ENCODE data around the gene LGALSL. TPM values are rescaled to one million over a fixed set of nuclear protein-coding genes. Genes with fewer than 3 reads are reported as not detected.

The LGALSL gene
- total RNA-seq, 1 experiment from 2014 or later, result 23.8 TPM

GRCh38 chr2:64406407-64406774 lies 47.6 kb upstream of the LGALSL start:
- Histone ChIP-seq H3K23me2 (ENCODE audit: insufficient read length, low read depth, low read length, poor library complexity, severe bottlenecking) (peaks cover 5% of the 10 kb centered on the region), H2BK20ac (ENCODE audit: low read depth, low read length, poor library complexity, severe bottlenecking) (no peak overlapping the region), H3K14ac (ENCODE audit: insufficient read depth, low read length) (no peak overlapping the region), H2BK120ac (ENCODE audit: low read depth, low read length, poor library complexity, severe bottlenecking) (no peak overlapping the region), H4K20me1 (ENCODE audit: control insufficient read depth, insufficient read depth, insufficient read length) (no peaks in the 10 kb centered on the region), H3K9ac (ENCODE audit: extremely low read depth, insufficient read length, low read length) (no peak overlapping the region), H2AFZ (ENCODE audit: low read length) (no peak overlapping the region), H2BK5ac (ENCODE audit: insufficient read length, low read length) (no peak overlapping the region), H3K27ac (ENCODE audit: insufficient read length, low read depth, low read length) (no peak overlapping the region), H3K4me2 (ENCODE audit: insufficient read depth, insufficient read length, low read length) (no peak overlapping the region), H3K18ac (ENCODE audit: insufficient read length, low read depth, low read length) (no peak overlapping the region), H3K79me2 (ENCODE audit: insufficient read depth, low read length) (no peaks in the 10 kb centered on the region), H3K27me3 (ENCODE audit: insufficient read depth, low read length) (no peaks in the 10 kb centered on the region), H2AK5ac (ENCODE audit: insufficient read length, low read length) (no peak overlapping the region), H4K8ac (replicated peaks; ENCODE audit: insufficient read length, low read depth, low read length) (no peak overlapping the region), H3K9me3 (ENCODE audit: control insufficient read depth, low read depth, low read length) (no peaks in the 10 kb centered on the region), H3K4ac (ENCODE audit: low read depth, low read length) (no peak overlapping the region), H3K79me1 (ENCODE audit: insufficient read depth, low read depth, low read length, poor library complexity, severe bottlenecking) (no peaks in the 10 kb centered on the region), H2BK15ac (ENCODE audit: low read depth, low read length) (no peak overlapping the region), H3K23ac (ENCODE audit: insufficient read length, low read depth, low read length) (no peak overlapping the region), H3K4me1 (ENCODE audit: insufficient read depth, low read length) (peaks cover 11% of the 10 kb centered on the region), H3K56ac (ENCODE audit: insufficient read length, low read depth, low read length) (no peak overlapping the region), H2BK12ac (ENCODE audit: insufficient read length, low read depth, low read length) (no peak overlapping the region), H4K91ac (ENCODE audit: insufficient read length, low read depth, low read length) (no peak overlapping the region), H3T11ph (ENCODE audit: low read length) (no peak overlapping the region), H4K5ac (ENCODE audit: insufficient read length, low read depth, low read length) (no peak overlapping the region)
- no peak for TF ChIP-seq CTCF (conservative IDR thresholded peaks at IDR 0.05)
- no peak for DNase-seq
- WGBS (ENCODE audit: extremely low coverage, insufficient read length, low lambda C conversion rate), result no CpG with 5 or more reads among the region's 2 CpGs
- Mint-ChIP-seq H3K36me3 (ENCODE audit: insufficient read depth in 1 of 3, low read depth in 3 of 3) (0 out of 7 replicates have a peak, but pooled peaks cover 0 to 1% (median 0%) of the 10 kb centered on the region in 3 experiments), H3K27ac (peak overlapping the region in 1 of 3 experiments; percentile 52; a peak in 2 of 7 replicates), H3K9me3 (no peaks in the 10 kb centered on the region), H3K27me3 (ENCODE audit: low read depth) (no peaks in the 10 kb centered on the region), H3K4me1 (peaks cover 30 to 41% of the 10 kb centered on the region in 2 experiments), H3K4me3 (no peak overlapping the region)

Data from H9 (cell line).